H1 (cell line): Measurements from ENCODE around the gene NUP210L. TPM values are rescaled to one million over a fixed set of nuclear protein-coding genes. Genes with fewer than 3 reads are reported as not detected.

ENCODE experiments used
- CEBPB ChIP-seq: IDR thresholded peaks from 2 replicates; pipeline ENCODE4 v1.6.1; 2012; ENCODE audit warnings: low read depth, low read length
- CHD7 ChIP-seq: fragments of 300-600 bp; sonication (generic); IDR thresholded peaks from 2 replicates; pipeline ENCODE4 v1.7.1; 2012; ENCODE audit warnings: low read length, moderate library complexity, mild to moderate bottlenecking, inconsistent platforms; ENCODE audit not compliant: insufficient replicate concordance
- CREB1 ChIP-seq: IDR thresholded peaks from 2 replicates; pipeline ENCODE4 v1.6.1; 2012; ENCODE audit warnings: inconsistent platforms
- GABPA ChIP-seq: IDR thresholded peaks from 2 replicates; pipeline ENCODE4 v1.6.1; 2011; ENCODE audit warnings: mild to moderate bottlenecking, low read length, moderate library complexity, borderline replicate concordance; ENCODE audit not compliant: insufficient read depth
- RXRA ChIP-seq: IDR thresholded peaks from 2 replicates; pipeline ENCODE4 v1.6.1; 2011; ENCODE audit warnings: low read depth, mild to moderate bottlenecking, low read length, moderate library complexity; ENCODE audit not compliant: insufficient read depth
- polyA plus RNA-seq, 7 experiments: library from polyadenylated mRNA; depleted of rRNA in 3 of 7; stranded (reverse) in 5 of 7; unstranded in 2 of 7; fragments of >200 nt in 5 of 7; fragments of 200-250 nt in 2 of 7; gene quantifications; 1 replicate in 5 of 7; 2 replicates in 1 of 7; 4 replicates in 1 of 7; pipeline versions ENCODE4 v1.2.1 to v1.2.3, GENCODE V29; 2011 to 2013; ENCODE audit warnings: missing spikeins in 2 of 7, mixed read lengths in 2 of 7
- total RNA-seq: library from RNA; stranded (reverse); fragmentation: NEBNext Ultra II Directional; extraction: Animal tissue kit (Norgen Biotek cat#: 25700); gene quantifications from 2 replicates; pipeline ENCODE4 v1.2.1, GENCODE V29; 2021
- TF ChIP-seq, protein P1 (sequence below): IDR thresholded peaks from 2 replicates; pipeline ENCODE4 v1.6.1; 2012; ENCODE audit warnings: inconsistent platforms
- TF ChIP-seq, protein P2 (sequence below), 3 experiments: IDR thresholded peaks; 1 replicate in 2 of 3; 2 replicates in 1 of 3; pipeline versions ENCODE4 v1.5.1 to v1.6.1; 2011; ENCODE audit warnings: low read length in 3 of 3, mild to moderate bottlenecking in 3 of 3, inconsistent platforms in 2 of 3, low read depth in 1 of 3, moderate library complexity in 1 of 3; ENCODE audit not compliant: insufficient read depth in 1 of 3; ENCODE audit errors: control extremely low read depth in 1 of 3

The NUP210L gene
- total and polyA plus RNA-seq, 2 of the 8 experiments (the other 6 are each of a cell fraction or from before 2014, with no cell fraction given): not detected

DNA sequence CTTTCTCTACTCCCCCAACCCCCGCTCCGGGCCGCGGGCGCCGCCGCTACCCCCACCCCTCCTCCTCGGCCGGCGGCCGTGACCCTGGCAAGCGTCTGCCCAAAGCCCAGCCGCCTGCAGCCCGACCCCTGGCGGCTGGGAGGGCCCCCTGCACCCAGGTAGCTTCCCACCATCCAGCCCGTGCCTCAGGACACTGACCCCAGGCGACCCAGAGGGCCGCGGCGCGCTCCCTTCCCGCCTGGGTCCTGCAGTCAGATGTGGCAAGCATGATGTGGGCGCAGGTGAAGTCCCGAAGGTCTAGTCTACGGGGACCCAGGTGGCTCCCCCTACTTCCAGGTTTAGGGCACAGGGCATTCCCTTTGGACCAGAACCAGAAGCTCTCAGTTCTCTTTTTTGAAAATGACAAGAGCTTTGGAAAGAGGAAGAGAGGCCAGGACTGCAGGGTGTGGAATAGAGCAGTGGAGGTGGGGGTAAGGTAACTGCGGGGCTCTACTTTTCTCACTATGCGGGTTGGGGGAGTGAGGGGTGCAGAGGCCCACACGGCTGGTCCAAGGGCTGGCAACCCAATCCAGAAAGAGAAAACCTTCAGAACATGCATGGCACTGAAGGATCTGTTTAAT, 208.1 kb downstream of the NUP210L start, which contains the start of gene DENND4B (continued):
- TF ChIP-seq CHD7 (no peak), GABPA (peak; percentile 40; the same call in 1 of the 2 replicates), CREB1 (peak; percentile 53), RXRA (peak; percentile 95), CEBPB (no peak)
- TF ChIP-seq, protein P1, sequence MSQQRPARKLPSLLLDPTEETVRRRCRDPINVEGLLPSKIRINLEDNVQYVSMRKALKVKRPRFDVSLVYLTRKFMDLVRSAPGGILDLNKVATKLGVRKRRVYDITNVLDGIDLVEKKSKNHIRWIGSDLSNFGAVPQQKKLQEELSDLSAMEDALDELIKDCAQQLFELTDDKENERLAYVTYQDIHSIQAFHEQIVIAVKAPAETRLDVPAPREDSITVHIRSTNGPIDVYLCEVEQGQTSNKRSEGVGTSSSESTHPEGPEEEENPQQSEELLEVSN: no peak
- TF ChIP-seq, protein P2, sequence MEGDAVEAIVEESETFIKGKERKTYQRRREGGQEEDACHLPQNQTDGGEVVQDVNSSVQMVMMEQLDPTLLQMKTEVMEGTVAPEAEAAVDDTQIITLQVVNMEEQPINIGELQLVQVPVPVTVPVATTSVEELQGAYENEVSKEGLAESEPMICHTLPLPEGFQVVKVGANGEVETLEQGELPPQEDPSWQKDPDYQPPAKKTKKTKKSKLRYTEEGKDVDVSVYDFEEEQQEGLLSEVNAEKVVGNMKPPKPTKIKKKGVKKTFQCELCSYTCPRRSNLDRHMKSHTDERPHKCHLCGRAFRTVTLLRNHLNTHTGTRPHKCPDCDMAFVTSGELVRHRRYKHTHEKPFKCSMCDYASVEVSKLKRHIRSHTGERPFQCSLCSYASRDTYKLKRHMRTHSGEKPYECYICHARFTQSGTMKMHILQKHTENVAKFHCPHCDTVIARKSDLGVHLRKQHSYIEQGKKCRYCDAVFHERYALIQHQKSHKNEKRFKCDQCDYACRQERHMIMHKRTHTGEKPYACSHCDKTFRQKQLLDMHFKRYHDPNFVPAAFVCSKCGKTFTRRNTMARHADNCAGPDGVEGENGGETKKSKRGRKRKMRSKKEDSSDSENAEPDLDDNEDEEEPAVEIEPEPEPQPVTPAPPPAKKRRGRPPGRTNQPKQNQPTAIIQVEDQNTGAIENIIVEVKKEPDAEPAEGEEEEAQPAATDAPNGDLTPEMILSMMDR (IDR thresholded peaks at IDR 0.05; ENCODE audit: control extremely low read depth in 1 of 3, insufficient read depth in 1 of 3, low read depth in 1 of 3, low read length in 3 of 3): peak; percentile 90 to 94 (median 91)
